SU-DHL-6 (cell line): Measurements from ENCODE around the gene NUDT4.

Experiments
- H2AFZ ChIP-seq: fragments of 200-600 bp; sonication (generic); 2 replicates; pipeline ENCODE4 v1.6.1; 2014; ENCODE audit warnings: low read depth, mild to moderate bottlenecking, moderate library complexity, mixed read lengths, antibody characterized with exemption, low read length; ENCODE audit not compliant: severe bottlenecking
- H3F3A ChIP-seq: fragments of 200-600 bp; shearing (Covaris generic); 2 replicates; pipeline ENCODE4 v1.6.0; 2016; ENCODE audit warnings: antibody characterized with exemption, mild to moderate bottlenecking; ENCODE audit not compliant: insufficient read depth
- H3K27ac ChIP-seq: fragments of 200-600 bp; sonication (generic); 2 replicates; pipeline ENCODE4 v1.5.1; 2016; ENCODE audit warnings: low read depth, mild to moderate bottlenecking, low read length, moderate library complexity, mixed read lengths
- H3K27me3 ChIP-seq: fragments of 200-600 bp; sonication (generic), shearing (Covaris generic); 2 replicates; pipeline ENCODE4 v1.6.0; 2014; ENCODE audit warnings: mild to moderate bottlenecking, low read length
- H3K36me3 ChIP-seq: fragments of 200-600 bp; sonication (generic); 2 replicates; pipeline ENCODE4 v1.6.1; 2014; ENCODE audit warnings: mild to moderate bottlenecking, low read length, mixed read lengths
- H3K4me2 ChIP-seq: fragments of 300-600, 200-600 bp; shearing (Covaris generic), sonication (generic); 2 replicates; pipeline ENCODE4 v1.6.0; 2014; ENCODE audit warnings: low read length, low read depth, mild to moderate bottlenecking; ENCODE audit not compliant: poor library complexity, severe bottlenecking
- H3K4me3 ChIP-seq: fragments of 200-600 bp; sonication (generic); 2 replicates; pipeline ENCODE4 v1.5.1; 2014; ENCODE audit warnings: antibody characterized with exemption, low read length, mild to moderate bottlenecking, mixed read lengths; ENCODE audit not compliant: insufficient read depth, poor library complexity, severe bottlenecking
- H3K79me2 ChIP-seq: fragments of 200-600 bp; sonication (generic); 2 replicates; pipeline ENCODE4 v1.6.1; 2014; ENCODE audit warnings: mild to moderate bottlenecking, low read length, moderate library complexity; ENCODE audit not compliant: insufficient read depth
- H3K9ac ChIP-seq: fragments of 200-600 bp; sonication (generic); 2 replicates; pipeline ENCODE4 v1.7.0; 2014; ENCODE audit warnings: mild to moderate bottlenecking, low read length
- H3K9me2 ChIP-seq: fragments of 200-600 bp; sonication (generic); replicated peaks from 2 replicates; pipeline ENCODE4 v1.6.1; 2014; ENCODE audit warnings: low read length; ENCODE audit not compliant: insufficient read depth
- H3K9me3 ChIP-seq: fragments of 200-600 bp; sonication (generic); 2 replicates; pipeline ENCODE4 v1.6.1; 2014; ENCODE audit warnings: low read length, mixed read lengths; ENCODE audit not compliant: insufficient read depth
- H4K20me1 ChIP-seq: fragments of 200-600 bp; sonication (generic); 2 replicates; pipeline ENCODE4 v1.6.1; 2014; ENCODE audit warnings: low read depth, mild to moderate bottlenecking, antibody characterized with exemption, low read length, moderate library complexity, mixed read lengths
- CTCF ChIP-seq: fragments of 200-600 bp; sonication (generic); IDR thresholded peaks from one replicate; pipeline ENCODE4 v1.5.1; 2017; ENCODE audit warnings: antibody characterized with exemption, mild to moderate bottlenecking, low read length, moderate library complexity; ENCODE audit not compliant: insufficient read depth, poor library complexity, severe bottlenecking
- EZH2phosphoT487 ChIP-seq: fragments of 200-600 bp; sonication (generic), shearing (Covaris generic); conservative IDR thresholded peaks from 2 replicates; pipeline ENCODE4 v1.6.1; 2018; ENCODE audit warnings: mild to moderate bottlenecking, antibody characterized with exemption, low read length, moderate library complexity, mixed read lengths

NUDT4 gene

GRCh38 chr12:93447555-93448290, 70.0 kb downstream of the NUDT4 start:
- no peak overlapping the region for H2AFZ ChIP-seq
- H3K4me2 ChIP-seq: no peak overlapping the region
- TF ChIP-seq EZH2phosphoT487: no peak
- TF ChIP-seq CTCF: no peak
- no peaks in the 10 kb centered on the region for H3K9me2 ChIP-seq
- no peaks in the 10 kb centered on the region for H4K20me1 ChIP-seq
- H3F3A ChIP-seq: no peaks in the 10 kb centered on the region
- no peak overlapping the region for H3K4me3 ChIP-seq
- no peaks in the 10 kb centered on the region for H3K79me2 ChIP-seq
- H3K27ac ChIP-seq: no peak overlapping the region
- no peaks in the 10 kb centered on the region for H3K36me3 ChIP-seq
- no peaks in the 10 kb centered on the region for H3K27me3 ChIP-seq
- no peak overlapping the region for H3K9ac ChIP-seq
- H3K9me3 ChIP-seq: no peaks in the 10 kb centered on the region

- H3K27ac ChIP-seq: no peak overlapping the region
- H3K9me2 ChIP-seq: no peaks in the 10 kb centered on the region
- no peak overlapping the region for H2AFZ ChIP-seq
- H3K9me3 ChIP-seq: no peaks in the 10 kb centered on the region
- H3K36me3 ChIP-seq: no peaks in the 10 kb centered on the region
- no peak overlapping the region for H3K4me3 ChIP-seq
- H3K9ac ChIP-seq: no peak overlapping the region
- H3F3A ChIP-seq: no peaks in the 10 kb centered on the region
- no peaks in the 10 kb centered on the region for H3K27me3 ChIP-seq
- H3K4me2 ChIP-seq: no peak overlapping the region
- no peaks in the 10 kb centered on the region for H3K79me2 ChIP-seq
- TF ChIP-seq EZH2phosphoT487: no peak
- TF ChIP-seq CTCF: no peak
- H4K20me1 ChIP-seq: no peaks in the 10 kb centered on the region
These were observed 71.1 kb downstream of the NUDT4 start for GRCh38 chr12:93448796-93449195.

GRCh38 chr12:93449277-93449676, 71.6 kb downstream of the NUDT4 start:
- Histone ChIP-seq H3K4me3 (no peak overlapping the region), H3K9me2 (no peaks in the 10 kb centered on the region), H3K27me3 (no peaks in the 10 kb centered on the region), H3K36me3 (no peaks in the 10 kb centered on the region), H3F3A (no peaks in the 10 kb centered on the region), H3K27ac (no peak overlapping the region), H3K9ac (no peak overlapping the region), H4K20me1 (no peaks in the 10 kb centered on the region), H3K4me2 (no peak overlapping the region), H2AFZ (no peak overlapping the region), H3K79me2 (no peaks in the 10 kb centered on the region), H3K9me3 (no peaks in the 10 kb centered on the region)
- no peak for TF ChIP-seq EZH2phosphoT487
- TF ChIP-seq CTCF: no peak
